Measurements from ENCODE around the gene SPRN.
"Not testable (repeated sequence)": the region's sequence is repeated elsewhere in the genome, so short reads cannot be mapped to it uniquely, and the experiment has no call there.

The SPRN gene

GRCh38 chr10:133384071-133384470, 40.4 kb downstream of the SPRN start:
- no peak for DNase-seq

- DNase-seq, result no peak
Measured at GRCh38 chr10:133383551-133383950, 40.9 kb downstream of the SPRN start.

GRCh38 chr10:133381036-133381435, 43.4 kb downstream of the SPRN start:
- no peak for DNase-seq

- no peak for DNase-seq
Measured at GRCh38 chr10:133379801-133380666, 44.4 kb downstream of the SPRN start.

GRCh38 chr10:133379152-133379800, 45.1 kb downstream of the SPRN start, which contains the start of gene PAOX:
PAOX (plus strand) TSS chr10:133379262; CDS start chr10:133379317, 55 bp downstream.
- peak; percentile 54 for DNase-seq

- peak; percentile 45 for DNase-seq
Measured at GRCh38 chr10:133378251-133379096, 46.0 kb downstream of the SPRN start.

GRCh38 chr10:133377818-133378250, 46.6 kb downstream of the SPRN start:
- DNase-seq, result no peak

GRCh38 chr10:133377025-133377817, 47.2 kb downstream of the SPRN start:
- no peak for DNase-seq

- DNase-seq, result not testable (repeated sequence)
Measured at GRCh38 chr10:133376183-133376582, 48.2 kb downstream of the SPRN start.

- DNase-seq, result no peak
Measured at GRCh38 chr10:133375357-133376115, 48.9 kb downstream of the SPRN start.

- peak; percentile 90 for DNase-seq
Measured at GRCh38 chr10:133373174-133374090, 51.0 kb downstream of the SPRN start, which contains the start of gene ECHS1. ECHS1 (minus strand) TSS chr10:133373354; CDS start chr10:133373333, 21 bp downstream.

- no peak for DNase-seq
Measured at GRCh38 chr10:133372507-133372906, 51.9 kb downstream of the SPRN start.

Data from T-helper 9 cell (primary cell).